HG03565 (cell line): Measurements from ENCODE around the gene FAM156B.
"Not testable (repeated sequence)": the region's sequence is repeated elsewhere in the genome, so short reads cannot be mapped to it uniquely, and the experiment has no call there.

Experiments used
- ATAC-seq: cut with Tn5 transposase; IDR thresholded peaks from one replicate; pipeline ENCODE4 v1.9.1; 2021; ENCODE audit warnings: mild to moderate bottlenecking, moderate library complexity; ENCODE audit not compliant: unreplicated experiment

FAM156B gene, protein sequence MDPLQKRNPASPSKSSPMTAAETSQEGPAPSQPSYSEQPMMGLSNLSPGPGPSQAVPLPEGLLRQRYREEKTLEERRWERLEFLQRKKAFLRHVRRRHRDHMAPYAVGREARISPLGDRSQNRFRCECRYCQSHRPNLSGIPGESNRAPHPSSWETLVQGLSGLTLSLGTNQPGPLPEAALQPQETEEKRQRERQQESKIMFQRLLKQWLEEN

GRCh38 chrX:52896855-52897709 is at the start of gene FAM156B:
FAM156B (plus strand) TSS chrX:52897330; CDS start chrX:52907226, 9,896 bp downstream.
- peak; percentile 88 for ATAC-seq

- no peak for ATAC-seq
Measured at GRCh38 chrX:52852110-52852860, 44.8 kb upstream of the FAM156B start.

DNA sequence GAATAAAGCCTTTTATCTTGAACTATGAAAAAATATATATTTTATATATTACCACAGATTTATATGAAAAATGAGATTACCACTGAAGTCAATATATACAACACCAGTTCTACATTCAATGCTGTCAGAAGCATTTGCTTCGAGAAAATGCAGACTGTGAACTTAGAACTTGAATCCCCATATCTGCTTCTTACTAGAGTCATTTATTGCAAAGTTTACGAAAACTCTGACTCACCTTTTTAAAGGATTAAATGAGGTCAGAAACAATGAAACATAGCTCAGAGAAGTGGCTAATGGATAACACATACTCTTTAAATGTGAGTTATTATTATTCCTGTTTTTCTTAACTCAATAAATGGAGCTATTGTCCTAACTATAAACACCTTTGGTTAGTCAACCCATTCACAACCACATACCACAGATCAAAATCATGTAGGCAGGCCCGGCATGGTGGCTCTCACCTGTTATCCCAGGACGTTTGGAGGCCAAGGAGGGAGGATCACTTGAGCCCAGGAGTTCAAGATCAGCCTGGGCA is 40.1 kb upstream of the FAM156B start:
- ATAC-seq = not testable (repeated sequence)

- ATAC-seq = no peak
Measured at GRCh38 chrX:52865343-52865998, 31.7 kb upstream of the FAM156B start.

- ATAC-seq = no peak
Measured at GRCh38 chrX:52867610-52868348, 29.4 kb upstream of the FAM156B start, which contains the start of gene XAGE3. XAGE3 (minus strand) TSS chrX:52868083; CDS start chrX:52867133, 950 bp downstream.

DNA sequence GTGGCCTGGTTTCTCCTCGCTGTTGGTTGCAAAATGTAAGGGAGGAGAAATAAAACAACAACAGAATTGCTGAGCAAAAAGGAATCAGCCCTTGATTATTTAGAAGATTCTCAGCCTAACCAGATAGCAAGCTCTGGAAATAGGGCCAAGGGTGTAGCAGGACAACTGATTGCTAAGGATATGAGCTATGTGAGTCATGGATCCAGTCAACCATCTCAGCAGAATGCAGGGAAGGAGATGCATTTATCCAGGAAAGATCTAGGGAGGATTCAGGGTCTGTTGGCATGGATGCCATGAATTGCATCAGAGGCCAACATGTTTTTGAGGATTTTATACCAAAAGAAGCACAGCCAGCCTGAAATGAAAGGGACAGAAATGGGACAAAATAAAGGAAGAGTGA is 27.1 kb upstream of the FAM156B start:
- ATAC-seq = no peak

- ATAC-seq = not testable (repeated sequence)
Measured at GRCh38 chrX:52873825-52874224, 23.3 kb upstream of the FAM156B start.

GRCh38 chrX:52874661-52875060 is 22.5 kb upstream of the FAM156B start:
- no peak for ATAC-seq

DNA sequence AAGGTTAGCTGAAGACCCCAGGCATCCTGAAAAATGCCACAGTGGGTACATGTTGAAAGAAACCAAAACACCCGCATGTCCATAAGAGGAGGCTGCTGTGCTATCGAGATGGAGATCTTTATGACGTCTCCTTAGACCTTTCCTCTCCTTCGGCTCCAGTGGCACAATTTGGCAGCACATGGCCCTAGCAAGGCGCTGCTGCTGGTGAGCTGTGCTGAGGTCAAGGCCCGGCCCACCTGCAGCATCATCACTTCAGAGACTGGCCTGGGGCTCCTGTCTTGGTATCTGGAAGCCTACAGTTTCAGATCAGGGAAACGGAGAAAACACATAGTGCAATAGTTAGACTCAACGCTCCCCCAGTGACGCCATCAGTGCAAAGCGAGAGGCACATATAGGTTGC is 21.7 kb upstream of the FAM156B start:
- ATAC-seq = not testable (repeated sequence)

DNA sequence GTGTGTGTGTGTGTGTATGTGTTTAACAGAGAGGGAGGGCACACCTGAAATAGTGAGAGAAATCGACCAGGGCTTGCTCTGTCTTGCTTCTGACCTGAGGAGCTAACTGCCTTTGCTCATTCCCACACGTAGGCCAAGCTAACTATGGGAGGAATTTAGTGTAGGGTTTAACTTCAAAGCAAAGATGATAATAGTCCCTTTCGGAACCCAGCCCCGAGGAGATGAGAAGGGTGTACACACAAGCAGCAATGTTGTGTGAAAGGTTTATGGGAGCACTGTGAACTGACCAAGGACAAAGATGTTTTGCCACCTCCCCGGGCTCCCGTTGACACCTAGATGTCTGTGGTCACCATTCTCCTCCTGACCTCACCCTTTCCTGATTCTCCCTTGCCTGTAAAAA is 20.7 kb upstream of the FAM156B start:
- not testable (repeated sequence) for ATAC-seq

GRCh38 chrX:52887459-52887858 is 9.7 kb upstream of the FAM156B start:
- ATAC-seq = not testable (repeated sequence)

DNA sequence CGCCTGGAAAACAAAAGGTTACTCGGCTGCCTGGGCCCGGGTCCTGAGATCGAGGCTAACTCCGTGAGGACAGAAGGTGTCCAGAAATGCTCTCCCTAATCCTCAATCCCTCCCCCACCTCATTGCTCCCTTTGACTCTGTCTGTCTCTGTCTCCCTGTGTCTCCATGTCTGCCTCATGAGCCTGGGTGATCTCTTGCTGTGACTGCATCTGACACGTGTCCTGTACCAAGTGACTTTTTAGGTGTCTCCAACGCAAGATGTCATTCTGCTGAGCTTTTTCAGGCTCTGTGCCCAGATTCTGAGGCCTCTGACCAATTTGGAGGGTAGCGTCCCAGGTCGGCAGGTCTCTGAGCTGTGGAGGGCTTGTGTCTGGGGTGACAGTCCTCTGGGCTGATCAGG is 9.0 kb upstream of the FAM156B start:
- ATAC-seq = not testable (repeated sequence)

GRCh38 chrX:52896438-52896837 is 692 bp upstream of the FAM156B start:
- ATAC-seq = not testable (repeated sequence)

DNA sequence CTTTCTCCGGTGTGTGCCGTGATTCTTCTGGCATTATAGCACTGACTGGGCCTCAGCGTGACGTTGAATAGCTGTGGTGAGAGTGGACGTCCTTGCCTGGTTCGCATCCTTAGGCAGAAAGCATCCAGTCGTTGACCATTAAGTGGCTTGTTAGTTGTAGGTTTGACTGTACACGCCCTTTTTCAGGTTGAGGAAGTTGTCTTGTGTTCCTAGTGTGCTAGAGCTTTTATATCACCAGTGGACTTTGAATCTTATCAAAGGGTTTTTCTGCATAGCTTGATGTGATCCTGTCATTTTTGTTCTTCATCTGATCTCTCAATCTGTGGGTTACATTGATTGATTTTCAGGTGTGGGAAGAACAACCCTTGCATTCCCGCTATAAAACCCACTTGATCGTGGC is 8.4 kb downstream of the FAM156B start:
- ATAC-seq = not testable (repeated sequence)

GRCh38 chrX:52906072-52906471 is 8.9 kb downstream of the FAM156B start:
- not testable (repeated sequence) for ATAC-seq

DNA sequence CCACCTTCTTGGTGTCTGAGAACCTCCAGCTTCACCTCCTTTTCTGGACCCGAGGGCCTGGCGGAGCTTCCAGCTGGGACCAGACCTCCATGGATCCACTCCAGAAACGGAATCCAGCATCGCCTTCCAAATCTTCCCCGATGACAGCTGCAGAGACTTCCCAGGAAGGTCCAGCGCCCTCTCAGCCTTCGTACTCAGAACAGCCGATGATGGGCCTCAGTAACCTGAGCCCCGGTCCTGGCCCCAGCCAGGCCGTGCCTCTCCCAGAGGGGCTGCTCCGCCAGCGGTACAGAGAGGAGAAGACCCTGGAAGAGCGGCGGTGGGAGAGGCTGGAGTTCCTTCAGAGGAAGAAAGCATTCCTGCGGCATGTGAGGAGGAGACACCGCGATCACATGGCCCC is 10.0 kb downstream of the FAM156B start:
- not testable (repeated sequence) for ATAC-seq

DNA sequence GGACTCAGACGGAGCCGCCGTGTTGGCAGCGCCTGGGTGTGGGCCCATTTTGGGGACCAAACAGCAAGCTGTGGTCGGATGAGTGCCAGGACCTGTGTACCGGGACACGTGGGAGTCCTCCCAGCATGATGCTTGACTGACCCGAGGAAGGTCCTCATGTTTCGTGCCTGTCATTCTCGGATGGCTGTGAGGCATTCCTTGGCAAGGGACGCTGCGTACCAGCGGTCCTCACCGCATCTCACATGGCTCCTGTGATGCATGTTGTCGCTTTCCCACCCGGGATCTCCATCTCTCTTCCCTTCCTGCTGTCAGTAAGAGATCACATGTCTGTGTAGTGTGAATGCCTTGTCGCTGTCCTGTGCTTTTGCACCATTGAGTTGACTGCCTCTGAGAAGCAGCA is 10.8 kb downstream of the FAM156B start:
- ATAC-seq = not testable (repeated sequence)

DNA sequence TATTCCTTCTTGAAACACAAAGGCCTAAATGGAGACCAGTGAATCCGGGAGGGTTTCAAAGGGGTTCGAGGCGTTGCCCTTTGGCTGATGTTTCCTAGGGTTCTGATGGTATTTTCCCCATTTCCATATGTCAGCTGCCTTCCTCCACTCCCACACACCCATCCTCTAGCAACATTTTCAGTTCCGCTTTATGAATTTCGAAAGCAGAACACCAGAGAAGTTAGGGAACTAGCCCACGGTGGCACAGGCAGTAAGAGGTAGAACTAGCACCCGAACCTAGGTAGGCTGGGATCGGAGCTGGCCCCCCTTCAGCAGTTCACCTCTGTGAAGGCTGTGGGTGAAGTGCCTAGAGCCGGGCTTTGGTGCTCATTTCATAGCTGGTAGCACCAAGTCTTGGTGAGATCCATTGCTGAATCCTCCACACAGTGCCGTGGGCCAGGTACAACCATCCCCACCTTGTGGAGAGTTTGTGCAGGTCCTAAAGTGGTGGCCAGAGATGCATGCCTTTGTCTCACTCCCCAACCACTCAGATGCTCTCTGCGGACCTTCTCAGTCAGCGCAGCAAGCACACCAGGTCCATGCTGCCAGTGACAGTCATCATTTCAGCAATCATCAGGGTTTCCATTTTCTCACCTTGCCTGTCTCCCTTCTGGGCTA is 12.3 kb downstream of the FAM156B start:
- ATAC-seq = not testable (repeated sequence)

- ATAC-seq = not testable (repeated sequence)
Measured at GRCh38 chrX:52913681-52914080, 16.6 kb downstream of the FAM156B start.
